ENCODE data around the gene ESR2. TPM values are rescaled to one million over a fixed set of nuclear protein-coding genes. Genes with fewer than 3 reads are reported as not detected.

The ESR2 gene
- total RNA-seq, 2 experiments from 2014 or later: 0.31 to 0.43 TPM

GRCh38 chr14:64110802-64111201 is 183.4 kb downstream of the ESR2 start:
- no peak overlapping the region for H3K4me3 Mint-ChIP-seq
- H3K9me3 Mint-ChIP-seq: no peaks in the 10 kb centered on the region
- ChIA-PET CTCF (interaction anchor here (0.9 to 1.1 kb wide), 2 partner anchors 9 to 10 kb away, joined by 3 read pairs; no protein-coding TSS in a partner anchor), POLR2A (no interaction called here)
- intact Hi-C loops (cut with micrococcal nuclease): no loop called here
- DNase-seq (no peak), ATAC-seq (no peak)
- TF ChIP-seq, protein P1, sequence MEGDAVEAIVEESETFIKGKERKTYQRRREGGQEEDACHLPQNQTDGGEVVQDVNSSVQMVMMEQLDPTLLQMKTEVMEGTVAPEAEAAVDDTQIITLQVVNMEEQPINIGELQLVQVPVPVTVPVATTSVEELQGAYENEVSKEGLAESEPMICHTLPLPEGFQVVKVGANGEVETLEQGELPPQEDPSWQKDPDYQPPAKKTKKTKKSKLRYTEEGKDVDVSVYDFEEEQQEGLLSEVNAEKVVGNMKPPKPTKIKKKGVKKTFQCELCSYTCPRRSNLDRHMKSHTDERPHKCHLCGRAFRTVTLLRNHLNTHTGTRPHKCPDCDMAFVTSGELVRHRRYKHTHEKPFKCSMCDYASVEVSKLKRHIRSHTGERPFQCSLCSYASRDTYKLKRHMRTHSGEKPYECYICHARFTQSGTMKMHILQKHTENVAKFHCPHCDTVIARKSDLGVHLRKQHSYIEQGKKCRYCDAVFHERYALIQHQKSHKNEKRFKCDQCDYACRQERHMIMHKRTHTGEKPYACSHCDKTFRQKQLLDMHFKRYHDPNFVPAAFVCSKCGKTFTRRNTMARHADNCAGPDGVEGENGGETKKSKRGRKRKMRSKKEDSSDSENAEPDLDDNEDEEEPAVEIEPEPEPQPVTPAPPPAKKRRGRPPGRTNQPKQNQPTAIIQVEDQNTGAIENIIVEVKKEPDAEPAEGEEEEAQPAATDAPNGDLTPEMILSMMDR (IDR thresholded peaks at IDR 0.05): no peak
- H3K27me3 Mint-ChIP-seq: no peaks in the 10 kb centered on the region
- H3K36me3 Mint-ChIP-seq (ENCODE audit: low read depth): peaks cover 7% of the 10 kb centered on the region
- no peak overlapping the region for H3K27ac Mint-ChIP-seq
- H3K4me1 Mint-ChIP-seq (ENCODE audit: low read depth): no peaks in the 10 kb centered on the region

GRCh38 chr14:64109819-64110554 is 184.2 kb downstream of the ESR2 start:
- Mint-ChIP-seq H3K27me3 (no peaks in the 10 kb centered on the region), H3K4me1 (ENCODE audit: low read depth) (no peaks in the 10 kb centered on the region), H3K4me3 (no peak overlapping the region), H3K9me3 (no peaks in the 10 kb centered on the region), H3K36me3 (ENCODE audit: low read depth) (peaks cover 5% of the 10 kb centered on the region), H3K27ac (no peak overlapping the region)
- intact Hi-C loops (cut with micrococcal nuclease): no loop called here
- POLR2A ChIA-PET: interaction anchor here (0.6 kb wide), 1 partner anchor 257 kb away, joined by 3 read pairs; no protein-coding TSS in a partner anchor
- TF ChIP-seq, protein P1 (IDR thresholded peaks at IDR 0.05): no peak
- DNase-seq (no peak), ATAC-seq (no peak)
- CTCF ChIA-PET: interaction anchor here (0.9 to 1.1 kb wide), 3 partner anchors 8 to 310 kb away, joined by 3 read pairs; no protein-coding TSS in a partner anchor

GRCh38 chr14:64107438-64107837 is 186.7 kb downstream of the ESR2 start:
- Mint-ChIP-seq H3K27me3 (no peaks in the 10 kb centered on the region), H3K36me3 (ENCODE audit: low read depth) (peaks cover 7% of the 10 kb centered on the region), H3K4me3 (no peak overlapping the region), H3K9me3 (no peaks in the 10 kb centered on the region), H3K4me1 (ENCODE audit: low read depth) (no peaks in the 10 kb centered on the region), H3K27ac (no peak overlapping the region)
- ChIA-PET CTCF (no interaction called here), POLR2A (interaction anchor here (0.5 kb wide), 1 partner anchor 1765 kb away, joined by 3 read pairs; no protein-coding TSS in a partner anchor)
- ATAC-seq: no peak
- intact Hi-C loops (cut with micrococcal nuclease): no loop called here
- DNase-seq: no peak
- TF ChIP-seq, protein P1 (IDR thresholded peaks at IDR 0.05): no peak

DNA sequence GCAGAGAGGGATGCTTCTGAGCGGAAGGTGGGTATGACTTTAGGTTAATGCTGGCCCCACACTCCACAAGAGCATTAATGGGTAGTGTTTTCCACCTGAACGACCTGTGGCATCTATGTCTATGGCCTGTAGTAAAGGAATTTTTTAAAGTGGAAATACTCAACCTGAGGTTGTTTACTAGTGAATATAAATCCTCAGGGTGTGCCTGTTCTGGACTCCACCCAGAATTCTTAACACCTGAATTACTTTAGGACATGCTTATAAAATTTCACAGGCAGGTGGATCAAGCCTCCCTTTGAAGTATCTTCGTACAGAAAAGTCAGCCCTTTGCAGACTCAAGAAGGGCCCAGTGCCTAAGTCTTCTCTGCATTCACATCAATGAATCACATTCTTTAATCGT is 196.1 kb downstream of the ESR2 start:
- DNase-seq: no peak
- Mint-ChIP-seq H3K27ac (no peak overlapping the region), H3K27me3 (no peaks in the 10 kb centered on the region), H3K9me3 (no peaks in the 10 kb centered on the region), H3K36me3 (ENCODE audit: low read depth) (peaks cover 35% of the 10 kb centered on the region), H3K4me3 (no peak overlapping the region), H3K4me1 (ENCODE audit: low read depth) (peaks cover 5% of the 10 kb centered on the region)
- ChIA-PET POLR2A (no interaction called here), CTCF (no interaction called here)
- intact Hi-C loops (cut with micrococcal nuclease): no loop called here
- TF ChIP-seq, protein P1 (IDR thresholded peaks at IDR 0.05): no peak
- ATAC-seq: no peak

DNA sequence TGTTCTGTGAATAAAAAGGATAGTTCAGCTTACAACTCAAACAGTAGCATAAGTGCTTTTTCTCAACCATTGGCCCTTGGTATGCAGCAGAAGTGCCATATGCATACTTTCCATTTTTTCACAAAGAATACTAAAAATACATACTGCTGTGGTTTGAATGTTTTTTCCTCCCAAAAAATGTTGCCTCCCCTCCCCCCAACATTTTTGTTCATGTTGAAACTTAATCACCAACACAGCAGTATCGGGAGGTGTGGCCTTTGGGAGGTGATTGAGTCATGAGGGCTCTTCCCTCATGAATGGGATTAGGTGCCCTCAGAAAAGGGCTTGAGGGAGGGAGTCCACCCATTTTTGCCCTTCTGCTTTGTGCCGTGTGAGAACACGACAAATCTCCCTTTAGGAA is 198.6 kb downstream of the ESR2 start:
- intact Hi-C loops (cut with micrococcal nuclease): no loop called here
- ATAC-seq (no peak), DNase-seq (peak; percentile 15)
- TF ChIP-seq, protein P1 (IDR thresholded peaks at IDR 0.05): no peak
- Mint-ChIP-seq H3K4me3 (no peak overlapping the region), H3K36me3 (ENCODE audit: low read depth) (peaks cover 29% of the 10 kb centered on the region), H3K27me3 (no peaks in the 10 kb centered on the region), H3K4me1 (ENCODE audit: low read depth) (peaks cover 5% of the 10 kb centered on the region), H3K9me3 (no peaks in the 10 kb centered on the region), H3K27ac (no peak overlapping the region)
- ChIA-PET CTCF (no interaction called here), POLR2A (no interaction called here)
